ENCODE data around the gene FRMD4A.

The FRMD4A gene

GRCh38 chr10:14271621-14272020 lies 59.1 kb downstream of the FRMD4A start:
- TF ChIP-seq CTCF (IDR thresholded peaks at IDR 0.05; ENCODE audit: insufficient read depth, low read length) (no peak), POLR2AphosphoS5 (IDR thresholded peaks at IDR 0.05; ENCODE audit: low read depth) (no peak), GABPA (IDR thresholded peaks at IDR 0.05; ENCODE audit: low read depth) (no peak)
- Histone ChIP-seq H3K4me3 (replicated peaks; ENCODE audit: insufficient read depth, low read length) (no peak overlapping the region), H3K27ac (replicated peaks) (no peak overlapping the region), H3K27me3 (ENCODE audit: insufficient read depth, poor library complexity, severe bottlenecking) (no peaks in the 10 kb centered on the region)
- no peak for DNase-seq (ENCODE audit: low read depth in 1 of 2, low spot score in 1 of 2)

GRCh38 chr10:14270370-14270769 lies 60.4 kb downstream of the FRMD4A start:
- H3K27me3 ChIP-seq (ENCODE audit: insufficient read depth, poor library complexity, severe bottlenecking): no peaks in the 10 kb centered on the region
- no peak overlapping the region for H3K4me3 ChIP-seq (replicated peaks; ENCODE audit: insufficient read depth, low read length)
- DNase-seq (ENCODE audit: low read depth in 1 of 2, low spot score in 1 of 2): no peak
- no peak overlapping the region for H3K27ac ChIP-seq (replicated peaks)
- TF ChIP-seq CTCF (IDR thresholded peaks at IDR 0.05; ENCODE audit: insufficient read depth, low read length): no peak
- no peak for TF ChIP-seq REST (IDR thresholded peaks at IDR 0.05; ENCODE audit: insufficient replicate concordance, low read depth)
- TF ChIP-seq POLR2AphosphoS5 (IDR thresholded peaks at IDR 0.05; ENCODE audit: low read depth): no peak
- no peak for TF ChIP-seq GABPA (IDR thresholded peaks at IDR 0.05; ENCODE audit: low read depth)
- TF ChIP-seq SPI1 (IDR thresholded peaks at IDR 0.05; ENCODE audit: borderline replicate concordance, low read depth): no peak

GRCh38 chr10:14265709-14266108 lies 65.0 kb downstream of the FRMD4A start:
- no peak for TF ChIP-seq CTCF (IDR thresholded peaks at IDR 0.05; ENCODE audit: insufficient read depth, low read length)
- TF ChIP-seq GABPA (IDR thresholded peaks at IDR 0.05; ENCODE audit: low read depth): no peak
- TF ChIP-seq REST (IDR thresholded peaks at IDR 0.05; ENCODE audit: insufficient replicate concordance, low read depth): no peak
- TF ChIP-seq SPI1 (IDR thresholded peaks at IDR 0.05; ENCODE audit: borderline replicate concordance, low read depth): no peak
- no peak for TF ChIP-seq POLR2AphosphoS5 (IDR thresholded peaks at IDR 0.05; ENCODE audit: low read depth)

GRCh38 chr10:14262836-14263425 lies 67.8 kb downstream of the FRMD4A start:
- no peaks in the 10 kb centered on the region for H3K27me3 ChIP-seq (ENCODE audit: insufficient read depth, poor library complexity, severe bottlenecking)
- no peak overlapping the region for H3K27ac ChIP-seq (replicated peaks)
- no peak for DNase-seq (ENCODE audit: low read depth in 1 of 2, low spot score in 1 of 2)
- TF ChIP-seq CTCF (IDR thresholded peaks at IDR 0.05; ENCODE audit: insufficient read depth, low read length) (no peak), POLR2AphosphoS5 (IDR thresholded peaks at IDR 0.05; ENCODE audit: low read depth) (no peak), SPI1 (IDR thresholded peaks at IDR 0.05; ENCODE audit: borderline replicate concordance, low read depth) (no peak), GABPA (IDR thresholded peaks at IDR 0.05; ENCODE audit: low read depth) (no peak), REST (IDR thresholded peaks at IDR 0.05; ENCODE audit: insufficient replicate concordance, low read depth) (no peak)
- no peak overlapping the region for H3K4me3 ChIP-seq (replicated peaks; ENCODE audit: insufficient read depth, low read length)

More at GRCh38 chr10:14265709-14266108, 65.0 kb downstream of the FRMD4A start:
- no peak for DNase-seq (ENCODE audit: low read depth in 1 of 2, low spot score in 1 of 2)
- Histone ChIP-seq H3K27me3 (ENCODE audit: insufficient read depth, poor library complexity, severe bottlenecking) (no peaks in the 10 kb centered on the region), H3K27ac (replicated peaks) (no peak overlapping the region), H3K4me3 (replicated peaks; ENCODE audit: insufficient read depth, low read length) (no peak overlapping the region)

Data from HL-60 (cell line).